M059J (cell line): Measurements from ENCODE around the gene SLC39A6. TPM values are rescaled to one million over a fixed set of nuclear protein-coding genes. Genes with fewer than 3 reads are reported as not detected.
"Not testable (repeated sequence)": the region's sequence is repeated elsewhere in the genome, so short reads cannot be mapped to it uniquely, and the experiment has no call there.

Source experiments
- DNase-seq: peaks from one replicate; pipeline ENCODE4 v3.0.0-alpha.2; 2012; ENCODE audit warnings: low read depth
- total RNA-seq: library from RNA; depleted of rRNA; stranded (reverse); fragments of >200 nt; shearing (Covaris generic); gene quantifications from 2 replicates; pipeline ENCODE4 v1.2.3, GENCODE V29; 2014

Gene SLC39A6
- total RNA-seq, 1 experiment from 2014 or later: 101 TPM

DNA sequence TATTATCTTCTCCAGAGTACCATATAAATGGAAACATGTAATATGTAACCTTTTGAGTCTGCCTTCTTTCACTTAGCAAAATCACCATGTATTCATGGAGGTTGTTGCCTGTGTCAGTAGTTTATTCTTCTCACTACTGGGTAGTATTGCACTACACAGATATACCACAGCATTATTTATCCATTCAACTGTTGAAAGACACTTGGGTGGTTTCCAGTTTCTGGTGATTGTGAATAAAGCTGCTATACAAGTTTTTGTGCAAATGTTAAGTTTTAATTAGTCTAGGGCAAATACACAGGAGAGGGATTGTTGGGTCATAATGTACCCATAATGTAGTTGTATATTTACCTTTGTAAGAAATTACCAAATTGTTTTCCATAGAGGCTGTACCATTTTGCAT lies 32.2 kb downstream of the SLC39A6 start:
- DNase-seq: no peak

GRCh38 chr18:36095936-36096519 lies 33.1 kb downstream of the SLC39A6 start:
- DNase-seq: peak; percentile 60

GRCh38 chr18:36094431-36094830 lies 34.7 kb downstream of the SLC39A6 start:
- no peak for DNase-seq

DNA sequence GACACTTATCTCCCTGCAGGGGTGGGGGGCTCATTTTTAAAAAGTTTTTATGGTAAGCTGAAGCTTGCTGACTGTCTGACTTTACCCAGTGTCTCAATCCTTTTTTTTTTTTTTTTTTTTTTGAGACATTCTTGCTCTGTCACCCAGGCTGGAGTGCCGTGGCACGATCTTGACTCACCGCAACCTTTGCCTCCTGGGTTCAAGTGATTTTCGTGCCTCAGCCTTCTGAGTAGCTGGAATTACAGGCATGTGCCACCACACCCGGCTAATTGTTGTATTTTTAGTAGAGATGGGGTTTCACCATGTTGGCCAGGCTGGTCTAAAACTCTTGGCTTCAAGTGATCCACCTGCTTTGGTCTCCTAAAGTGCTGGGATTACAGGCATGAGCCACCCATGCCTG lies 37.0 kb downstream of the SLC39A6 start:
- DNase-seq: peak; percentile 50

- DNase-seq: peak; percentile 24
Observed at GRCh38 chr18:36089001-36089400, 40.1 kb downstream of the SLC39A6 start.

DNA sequence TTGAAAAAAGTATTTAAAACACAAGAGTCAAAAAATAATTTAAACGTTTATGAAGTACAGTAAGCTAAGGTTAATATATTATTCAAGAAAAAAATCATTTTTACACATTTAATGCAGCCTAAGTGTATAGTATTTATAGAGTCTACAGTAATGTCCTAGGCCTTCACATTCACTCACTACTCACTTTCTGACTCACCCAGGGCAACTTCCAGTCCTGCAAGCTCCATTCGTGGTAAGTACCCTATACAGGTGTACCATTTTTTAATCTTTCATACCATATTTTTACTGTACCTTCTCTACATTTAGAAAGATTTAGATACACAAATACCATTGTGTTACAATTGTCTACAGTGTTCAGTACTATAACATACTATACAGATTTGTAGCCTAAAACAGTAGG lies 40.9 kb downstream of the SLC39A6 start:
- no peak for DNase-seq

GRCh38 chr18:36086186-36086585 lies 43.0 kb downstream of the SLC39A6 start:
- peak; percentile 19 for DNase-seq

DNA sequence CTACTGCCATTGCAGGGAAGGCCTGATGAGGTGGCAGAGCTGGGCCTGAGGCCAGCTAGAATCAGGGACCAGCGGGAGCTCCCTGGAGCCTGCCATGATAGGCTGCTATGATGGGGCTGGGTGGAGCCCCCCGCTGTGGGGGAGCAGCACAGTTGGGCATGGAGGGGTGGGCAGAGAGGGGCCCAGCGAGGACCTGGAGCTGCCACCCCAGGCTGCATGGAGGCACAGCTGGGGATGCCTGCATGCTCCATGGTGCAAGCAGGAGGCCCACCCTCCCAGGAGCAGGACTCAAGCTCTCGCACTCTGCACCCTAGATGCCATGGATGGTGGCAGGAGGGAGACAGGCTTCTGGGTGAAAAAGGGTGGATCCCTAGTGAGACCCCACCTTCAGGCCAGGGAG lies 43.9 kb downstream of the SLC39A6 start:
- DNase-seq: no peak

- no peak for DNase-seq
Observed at GRCh38 chr18:36083729-36084128, 45.4 kb downstream of the SLC39A6 start.

DNA sequence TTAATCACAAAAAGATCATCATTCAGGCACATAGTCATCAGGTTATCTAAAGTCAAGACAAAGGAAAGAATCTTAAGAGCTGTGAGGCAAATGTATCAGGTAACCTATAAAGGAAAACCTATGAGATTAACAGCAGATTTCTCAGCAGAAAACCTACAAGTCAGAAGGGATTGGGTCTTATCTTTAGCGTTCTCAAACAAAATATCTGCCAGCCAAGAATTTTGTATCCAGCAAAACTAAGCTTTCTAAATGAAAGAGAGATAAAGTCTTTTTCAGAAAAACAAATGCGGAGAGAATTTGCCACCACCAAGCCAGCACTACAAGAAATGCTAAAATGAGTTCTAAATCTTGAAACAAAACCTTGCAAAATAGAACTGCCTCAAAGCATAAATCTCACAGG lies 48.0 kb downstream of the SLC39A6 start:
- not testable (repeated sequence) for DNase-seq

DNA sequence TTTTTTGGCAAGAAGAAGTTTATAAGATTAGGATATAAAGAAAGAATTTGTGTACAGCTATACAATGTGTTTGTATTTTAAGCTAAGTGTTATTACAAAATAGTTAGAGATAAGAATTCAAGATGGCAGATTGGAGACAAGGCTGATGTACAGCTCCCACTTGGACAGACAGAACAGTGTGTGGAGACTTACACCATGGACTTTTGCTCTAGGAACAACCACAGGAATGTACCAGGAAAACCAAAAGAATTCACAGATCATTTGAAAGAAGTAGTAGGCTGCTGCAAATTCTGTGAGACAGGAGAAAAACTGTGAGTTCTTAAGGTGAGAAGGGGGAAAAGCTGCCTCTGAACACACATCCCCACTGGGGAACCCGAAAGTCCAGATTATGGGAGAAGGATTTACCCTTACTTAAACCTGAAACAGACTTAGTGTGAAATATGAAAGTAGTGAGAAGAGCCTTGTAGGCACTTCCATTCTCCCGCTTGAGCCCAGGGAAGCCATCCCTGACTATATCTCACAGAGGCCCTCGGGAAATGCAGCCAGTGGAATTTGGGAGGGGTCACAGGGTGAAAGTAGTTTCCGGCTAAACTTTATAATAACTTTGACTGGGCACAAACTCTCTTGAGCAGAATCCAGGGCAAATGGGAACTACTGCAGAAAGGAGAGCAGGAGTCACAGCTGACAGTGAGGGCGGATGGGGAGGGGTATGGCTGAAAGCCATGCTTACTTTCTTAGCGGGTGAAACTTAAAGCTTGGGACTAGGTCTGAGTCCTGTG lies 50.2 kb downstream of the SLC39A6 start:
- peak; percentile 67 for DNase-seq

- DNase-seq: not testable (repeated sequence)
Observed at GRCh38 chr18:36077764-36078163, 51.4 kb downstream of the SLC39A6 start.

DNA sequence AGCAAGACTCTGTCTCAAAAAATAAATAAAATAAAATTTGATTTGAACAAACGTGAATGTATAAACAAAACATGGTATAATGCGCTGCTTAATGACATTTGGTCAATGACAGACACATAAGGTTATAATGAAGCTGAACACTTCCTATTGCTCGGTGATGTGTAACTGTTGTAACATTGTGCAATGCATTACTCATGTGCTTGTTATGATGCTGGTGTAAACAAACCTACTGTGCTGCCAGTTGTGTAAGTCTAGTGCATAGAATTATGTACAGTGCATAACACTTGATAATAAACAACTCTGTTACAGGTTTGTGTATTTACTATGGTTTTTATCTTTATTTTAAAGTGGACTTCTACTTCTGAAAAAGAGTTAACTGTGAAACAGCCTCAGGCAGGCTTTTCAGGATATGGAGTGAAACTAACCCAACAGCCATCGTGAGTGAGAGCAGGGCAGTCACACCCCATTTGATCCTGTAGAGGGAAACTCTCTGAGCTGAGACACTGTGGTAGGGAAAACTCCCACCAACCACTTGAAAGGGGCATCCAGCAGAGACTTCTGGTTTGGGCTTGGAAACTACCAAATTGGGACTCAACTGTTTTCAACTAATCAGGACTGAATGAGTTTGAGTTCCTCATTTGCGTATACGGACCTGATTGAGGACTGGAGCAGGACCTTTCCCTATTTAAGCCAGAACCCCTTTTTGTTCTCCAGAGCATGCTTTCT lies 53.1 kb downstream of the SLC39A6 start:
- DNase-seq: peak; percentile 87

DNA sequence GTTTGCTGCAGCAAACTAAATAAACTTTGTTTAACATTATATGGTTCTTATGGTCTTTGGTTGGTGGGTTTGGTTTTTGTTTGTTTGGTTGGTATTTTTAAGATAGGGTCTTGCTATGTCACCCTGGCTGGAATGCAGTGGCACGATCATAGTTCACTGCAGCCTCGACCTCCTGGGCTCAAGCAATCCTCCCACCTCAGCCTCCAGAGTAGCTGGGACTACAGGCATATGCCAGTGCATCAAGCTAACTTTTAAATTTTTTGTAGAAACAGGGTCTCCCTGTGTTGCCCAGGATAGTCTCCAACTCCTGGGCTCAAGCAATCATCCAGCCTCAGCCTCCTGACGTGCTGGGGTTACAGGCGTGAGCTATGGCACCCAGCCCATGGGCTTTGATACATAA lies 54.7 kb downstream of the SLC39A6 start:
- no peak for DNase-seq

DNA sequence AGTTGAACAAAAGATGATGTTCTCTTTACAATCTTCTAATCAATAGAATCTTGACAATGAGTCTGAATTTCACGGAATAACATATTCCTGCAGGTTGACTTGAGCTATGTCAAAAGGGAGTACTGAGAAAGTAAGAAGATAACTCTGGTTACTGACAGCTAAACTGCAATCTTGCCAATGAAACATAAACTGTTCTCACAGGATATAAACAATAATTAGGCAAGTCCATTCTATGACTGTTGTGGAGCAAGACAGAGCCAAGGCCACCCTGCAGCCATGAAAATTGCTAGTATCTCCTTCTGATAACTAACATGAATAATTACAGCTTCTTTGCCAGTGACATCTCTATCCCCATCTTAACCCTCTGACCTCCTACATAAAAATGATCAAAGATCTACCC lies 55.5 kb downstream of the SLC39A6 start:
- no peak for DNase-seq

DNA sequence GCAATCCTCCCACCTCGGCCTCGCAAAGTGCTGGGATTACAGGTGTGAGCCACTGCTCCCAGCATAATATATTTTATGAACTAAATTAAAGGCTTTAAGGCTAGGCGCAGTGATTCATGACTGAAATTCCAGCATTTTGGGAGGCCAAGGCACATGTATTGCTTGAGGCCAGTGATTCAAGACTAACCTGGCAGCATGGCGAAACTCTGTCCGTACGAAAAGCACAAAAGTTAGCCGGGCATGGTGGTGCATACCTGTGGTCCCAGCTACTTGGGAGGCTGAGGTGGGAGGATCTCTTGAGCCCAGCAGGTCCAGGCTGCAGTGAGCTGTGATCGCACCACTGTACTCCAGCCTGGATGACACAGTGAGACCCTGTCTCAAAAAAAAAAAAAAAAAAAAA lies 56.7 kb downstream of the SLC39A6 start:
- DNase-seq: not testable (repeated sequence)

DNA sequence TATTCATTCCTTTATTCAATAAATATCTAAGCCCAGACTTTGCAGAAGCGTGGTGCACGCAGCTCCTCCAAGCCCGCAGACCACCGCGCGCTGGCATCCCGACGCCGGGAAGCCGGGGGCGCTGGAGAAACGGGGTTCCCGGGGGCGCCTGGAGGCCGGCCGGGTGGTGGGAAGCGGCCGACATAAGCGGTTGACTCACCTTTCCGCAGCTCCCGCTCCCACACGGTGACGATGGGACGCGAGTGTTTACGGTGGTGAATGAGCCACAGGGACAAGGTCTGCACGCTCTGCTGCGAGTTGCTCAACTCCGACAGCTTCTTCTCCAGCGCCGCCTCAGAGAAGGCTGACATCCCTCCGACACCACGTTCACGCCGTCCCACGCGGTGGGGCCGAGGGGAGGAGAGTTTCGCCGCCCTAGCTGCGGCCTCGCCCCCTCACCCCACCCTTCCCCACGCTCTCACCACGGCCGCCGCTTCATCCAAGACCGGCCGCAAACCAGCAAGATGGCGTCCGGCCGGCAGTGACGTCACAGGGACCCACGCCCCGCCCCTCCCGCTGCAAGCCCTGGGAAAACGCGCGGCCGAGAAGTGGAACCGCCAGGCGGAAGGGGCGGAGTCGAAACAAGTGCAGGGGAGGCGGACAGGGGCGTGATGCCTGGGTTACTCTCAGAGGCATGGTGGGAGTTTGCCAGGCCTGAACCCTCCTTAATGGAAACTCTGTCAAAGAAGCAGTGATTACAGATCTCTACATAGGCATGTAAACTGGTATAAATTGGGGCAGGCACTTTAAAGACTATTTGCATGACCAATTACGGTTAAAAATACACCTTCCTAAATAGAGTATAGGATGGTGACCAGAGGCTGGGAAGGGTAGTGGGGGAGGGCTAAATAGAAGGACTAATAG lies 61.8 kb downstream of the SLC39A6 start, which contains the start of gene RPRD1A:
TSS of gene RPRD1A (minus strand) at position 505 of the 903 bp plus-strand sequence. CDS start at position 350, 155 bp downstream.
- peak; percentile 92 for DNase-seq

DNA sequence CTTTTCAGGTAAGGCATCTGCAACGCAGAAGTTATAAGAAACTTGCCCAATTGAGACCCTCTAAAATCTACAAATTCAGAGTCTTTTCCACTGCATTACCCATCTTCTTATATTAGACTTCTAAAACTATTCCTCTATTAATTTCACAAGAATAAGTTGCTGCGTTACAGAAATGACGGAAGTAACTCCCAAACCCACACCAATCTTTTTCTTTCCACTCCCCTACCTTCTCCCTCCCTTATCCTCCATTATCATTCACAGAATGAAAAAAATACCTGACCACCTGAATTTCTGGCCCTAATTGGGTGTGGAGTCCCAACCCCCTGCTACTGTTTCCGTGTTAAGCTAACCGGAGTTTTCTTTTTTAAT lies 62.5 kb downstream of the SLC39A6 start:
- no peak for DNase-seq

DNA sequence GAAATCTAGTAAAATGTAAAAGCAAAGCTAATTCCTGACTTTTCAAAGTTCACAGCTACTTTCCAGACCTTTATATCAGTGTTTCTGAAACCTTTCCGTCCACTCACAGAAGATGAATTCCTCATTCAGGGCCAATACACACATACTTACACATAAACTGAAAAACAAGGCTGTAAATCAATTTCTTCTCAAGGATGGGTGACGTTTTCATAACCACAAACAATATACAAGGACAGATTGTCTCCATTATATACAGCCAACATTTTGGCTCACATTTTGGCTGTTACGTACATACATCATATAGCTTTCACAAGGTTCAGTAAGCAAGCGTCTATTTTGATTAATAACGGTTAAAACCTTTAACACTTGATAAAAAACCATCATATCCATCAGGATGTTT lies 63.1 kb downstream of the SLC39A6 start:
- peak; percentile 12 for DNase-seq

GRCh38 chr18:36064809-36065079 lies 64.4 kb downstream of the SLC39A6 start:
- not testable (repeated sequence) for DNase-seq

DNA sequence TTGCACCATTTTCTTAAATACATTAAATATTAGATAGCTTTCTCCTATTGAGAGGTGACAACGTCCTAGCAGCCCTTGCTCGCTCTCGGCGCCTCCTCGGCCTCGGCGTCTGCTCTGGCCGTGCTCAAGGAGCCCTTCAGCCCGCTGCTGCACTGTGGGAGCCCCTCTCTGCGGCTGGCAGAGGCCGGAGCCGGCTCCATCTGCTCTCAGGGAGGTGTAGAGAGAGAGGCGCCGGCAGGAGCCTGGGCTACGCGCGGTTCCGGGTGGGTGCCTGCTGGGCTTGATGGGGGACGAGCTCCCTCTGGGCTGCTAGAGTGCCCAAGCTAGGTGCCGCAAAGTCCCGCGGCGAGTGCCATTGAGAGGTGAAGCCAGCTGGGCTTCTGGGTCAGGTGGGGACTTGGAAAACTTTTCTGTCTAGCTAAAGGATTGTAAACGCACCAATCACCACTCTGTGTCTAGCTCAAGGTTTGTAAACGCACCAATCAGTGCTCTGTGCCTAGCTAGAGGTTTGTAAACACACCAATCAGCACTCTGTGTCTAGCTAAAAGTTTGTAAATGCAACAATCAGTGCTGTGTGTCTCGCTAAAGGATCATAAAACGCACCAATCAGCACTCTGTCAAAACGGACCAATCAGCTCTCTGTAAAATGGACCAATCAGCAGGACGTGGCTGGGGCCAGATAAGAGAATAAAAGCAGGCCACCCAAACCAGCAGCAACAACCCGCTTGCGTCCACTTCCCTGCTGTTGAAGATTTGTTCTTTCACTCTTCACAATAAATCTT lies 64.9 kb downstream of the SLC39A6 start:
- no peak for DNase-seq
